ENCODE measurements around the gene SERPINA6. TPM values are rescaled to one million over a fixed set of nuclear protein-coding genes. Genes with fewer than 3 reads are reported as not detected.
A peak's percentile ranks its signal among the peaks of the same experiment; 100 is the strongest.
"Not testable (repeated sequence)": the region's sequence is repeated elsewhere in the genome, so short reads cannot be mapped to it uniquely, and the experiment has no call there.

SERPINA6 gene
- total RNA-seq, 1 donor from 2014 or later: not detected

DNA sequence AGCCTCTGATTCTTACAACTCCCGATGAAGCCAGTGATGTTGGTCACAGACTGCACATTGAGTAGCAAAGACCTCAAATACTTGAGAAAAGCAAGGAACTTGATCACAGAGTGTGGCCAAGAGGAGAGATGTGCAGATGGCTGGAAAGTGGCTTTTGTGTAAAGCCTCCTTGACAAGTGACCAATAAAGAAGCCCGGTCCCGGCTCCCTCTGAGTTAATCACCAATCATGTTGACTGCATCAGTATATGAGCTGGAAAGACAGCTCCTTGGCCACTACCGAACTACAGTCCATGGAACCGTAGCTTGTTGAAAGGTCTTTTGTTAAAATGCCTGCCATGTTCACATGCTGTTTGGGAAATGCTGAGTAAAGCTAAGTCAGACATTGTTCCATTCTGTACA is 23.7 kb upstream of the SERPINA6 start:
- Histone ChIP-seq H3K4me3 (ENCODE audit: low read depth, low read length) (no peak overlapping the region), H3K27me3 (ENCODE audit: control insufficient read depth, insufficient read depth, low read length) (no peaks in the 10 kb centered on the region), H3K36me3 (ENCODE audit: control insufficient read depth, insufficient read depth, low read length) (no peaks in the 10 kb centered on the region)
- TF ChIP-seq, protein P1, sequence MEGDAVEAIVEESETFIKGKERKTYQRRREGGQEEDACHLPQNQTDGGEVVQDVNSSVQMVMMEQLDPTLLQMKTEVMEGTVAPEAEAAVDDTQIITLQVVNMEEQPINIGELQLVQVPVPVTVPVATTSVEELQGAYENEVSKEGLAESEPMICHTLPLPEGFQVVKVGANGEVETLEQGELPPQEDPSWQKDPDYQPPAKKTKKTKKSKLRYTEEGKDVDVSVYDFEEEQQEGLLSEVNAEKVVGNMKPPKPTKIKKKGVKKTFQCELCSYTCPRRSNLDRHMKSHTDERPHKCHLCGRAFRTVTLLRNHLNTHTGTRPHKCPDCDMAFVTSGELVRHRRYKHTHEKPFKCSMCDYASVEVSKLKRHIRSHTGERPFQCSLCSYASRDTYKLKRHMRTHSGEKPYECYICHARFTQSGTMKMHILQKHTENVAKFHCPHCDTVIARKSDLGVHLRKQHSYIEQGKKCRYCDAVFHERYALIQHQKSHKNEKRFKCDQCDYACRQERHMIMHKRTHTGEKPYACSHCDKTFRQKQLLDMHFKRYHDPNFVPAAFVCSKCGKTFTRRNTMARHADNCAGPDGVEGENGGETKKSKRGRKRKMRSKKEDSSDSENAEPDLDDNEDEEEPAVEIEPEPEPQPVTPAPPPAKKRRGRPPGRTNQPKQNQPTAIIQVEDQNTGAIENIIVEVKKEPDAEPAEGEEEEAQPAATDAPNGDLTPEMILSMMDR (IDR thresholded peaks at IDR 0.05; ENCODE audit: insufficient read depth, low read length, poor library complexity, severe bottlenecking): no peak
- DNase-seq (ENCODE audit: low read depth): no peak

GRCh38 chr14:94346065-94346786 is 23.1 kb upstream of the SERPINA6 start:
- peak; percentile 32 for DNase-seq (ENCODE audit: low read depth)
- H3K36me3 ChIP-seq (ENCODE audit: control insufficient read depth, insufficient read depth, low read length); H3K27me3 ChIP-seq (ENCODE audit: control insufficient read depth, insufficient read depth, low read length); H3K4me3 ChIP-seq (ENCODE audit: low read depth, low read length): not testable (repeated sequence)

DNA sequence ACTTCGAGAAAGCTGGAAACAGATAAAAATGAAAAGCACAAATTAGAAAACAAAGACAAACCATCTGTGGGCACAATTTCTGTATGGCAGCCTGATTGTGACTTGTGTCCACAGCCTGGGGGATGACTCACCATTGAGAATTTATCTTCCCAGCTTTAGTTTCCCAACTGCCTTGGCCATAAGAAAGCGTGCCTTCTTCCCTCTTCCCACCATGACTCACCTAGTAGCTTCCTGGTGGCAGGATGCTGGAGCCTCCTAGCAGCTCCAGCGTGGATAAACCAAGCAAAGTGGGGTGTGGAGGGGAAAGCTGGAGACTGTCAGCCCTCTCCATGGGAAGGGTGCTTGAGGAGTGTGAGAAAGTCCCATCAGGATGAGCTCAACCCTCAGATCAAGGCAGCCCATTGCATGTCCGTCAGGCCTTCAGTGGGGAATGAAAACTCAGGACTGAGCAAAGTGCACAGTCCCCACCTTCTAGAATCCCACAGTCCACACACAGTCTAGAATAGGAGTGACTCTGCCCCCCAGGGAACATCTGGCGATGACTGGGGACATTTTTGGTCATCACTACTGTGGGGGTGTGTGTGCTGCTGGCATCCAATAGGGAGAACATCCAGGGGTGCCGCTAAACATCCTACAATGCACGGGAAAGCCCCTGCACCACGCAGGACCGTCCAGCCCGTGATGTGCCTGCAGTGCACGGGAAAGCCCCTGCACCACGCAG is 22.4 kb upstream of the SERPINA6 start:
- TF ChIP-seq, protein P1 (IDR thresholded peaks at IDR 0.05; ENCODE audit: insufficient read depth, low read length, poor library complexity, severe bottlenecking): no peak
- H3K27me3 ChIP-seq (ENCODE audit: control insufficient read depth, insufficient read depth, low read length): no peaks in the 10 kb centered on the region
- peak; percentile 91 for DNase-seq (ENCODE audit: low read depth)
- H3K4me3 ChIP-seq (ENCODE audit: low read depth, low read length): no peak overlapping the region
- no peaks in the 10 kb centered on the region for H3K36me3 ChIP-seq (ENCODE audit: control insufficient read depth, insufficient read depth, low read length)

- no peaks in the 10 kb centered on the region for H3K27me3 ChIP-seq (ENCODE audit: control insufficient read depth, insufficient read depth, low read length)
- no peaks in the 10 kb centered on the region for H3K36me3 ChIP-seq (ENCODE audit: control insufficient read depth, insufficient read depth, low read length)
- TF ChIP-seq, protein P1 (IDR thresholded peaks at IDR 0.05; ENCODE audit: insufficient read depth, low read length, poor library complexity, severe bottlenecking): no peak
- H3K4me3 ChIP-seq (ENCODE audit: low read depth, low read length): no peak overlapping the region
- no peak for DNase-seq (ENCODE audit: low read depth)
Measured at GRCh38 chr14:94344389-94344788, 21.3 kb upstream of the SERPINA6 start.

DNA sequence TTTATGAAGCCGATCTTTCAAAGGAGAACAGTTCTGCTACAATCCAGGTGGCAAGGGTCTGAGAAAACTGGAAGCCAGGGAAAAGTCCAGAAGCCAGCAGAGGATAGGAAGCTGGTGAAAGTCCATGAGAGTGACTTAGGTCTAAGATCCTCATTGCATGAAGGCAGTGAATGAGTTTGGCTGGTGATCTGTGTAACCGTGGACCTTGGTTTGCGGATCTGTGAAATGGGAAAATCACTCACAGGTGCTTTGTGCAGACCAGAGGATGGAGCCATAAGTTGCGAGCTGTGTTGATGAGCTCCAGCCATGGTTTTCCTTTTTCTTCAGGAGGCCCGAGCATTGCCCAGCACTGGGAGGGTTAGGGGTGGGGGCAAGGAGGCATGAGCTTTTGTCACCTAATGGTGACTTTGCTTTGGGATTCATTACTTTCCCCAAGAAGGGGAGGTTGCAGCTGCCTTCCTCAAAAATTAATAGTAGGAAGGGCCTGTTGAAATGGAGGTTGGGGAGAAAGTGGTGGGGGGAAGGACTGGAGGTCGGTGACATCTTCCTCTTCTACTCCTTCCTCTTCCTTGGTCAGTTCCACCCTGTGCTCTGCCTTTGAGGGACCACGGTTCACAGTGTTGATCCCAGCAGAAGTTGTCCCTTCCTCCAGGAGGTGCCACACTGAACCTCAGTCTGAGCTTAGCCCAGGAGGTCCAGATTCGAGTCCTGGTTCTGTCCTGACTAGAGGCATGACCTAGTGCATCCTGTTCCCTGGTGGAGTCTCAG is 20.3 kb upstream of the SERPINA6 start:
- no peaks in the 10 kb centered on the region for H3K36me3 ChIP-seq (ENCODE audit: control insufficient read depth, insufficient read depth, low read length)
- TF ChIP-seq, protein P1 (IDR thresholded peaks at IDR 0.05; ENCODE audit: insufficient read depth, low read length, poor library complexity, severe bottlenecking): no peak
- DNase-seq (ENCODE audit: low read depth): no peak
- H3K4me3 ChIP-seq (ENCODE audit: low read depth, low read length): no peak overlapping the region
- H3K27me3 ChIP-seq (ENCODE audit: control insufficient read depth, insufficient read depth, low read length): no peaks in the 10 kb centered on the region

DNA sequence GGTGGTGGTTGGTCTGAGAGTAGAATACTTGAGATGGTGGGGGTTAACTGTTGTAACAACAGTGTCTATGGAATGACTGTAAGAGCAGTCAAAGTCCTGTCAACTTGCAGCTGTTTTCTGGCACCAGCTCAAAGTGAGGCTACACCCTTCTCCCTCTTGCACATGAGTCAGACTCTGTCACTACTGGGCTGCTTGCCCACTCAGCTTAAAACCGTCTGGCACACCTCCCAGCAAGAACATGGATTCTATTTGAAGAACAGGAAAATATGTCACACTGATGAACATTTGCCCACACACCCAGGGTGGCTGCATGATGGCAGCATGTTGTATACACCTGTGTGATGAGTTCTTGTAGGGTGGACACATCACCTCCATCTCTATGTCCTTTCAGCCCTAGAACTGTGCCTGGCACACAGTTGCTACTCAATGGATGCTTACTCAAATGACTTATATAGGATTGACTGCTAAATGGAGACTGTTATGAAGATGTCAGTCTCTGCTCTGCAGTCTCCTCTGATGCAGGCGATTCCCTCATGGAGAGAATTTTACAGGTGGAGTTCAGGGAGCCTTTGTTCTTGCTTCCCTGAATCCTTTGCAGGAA is 19.3 kb upstream of the SERPINA6 start:
- TF ChIP-seq, protein P1 (IDR thresholded peaks at IDR 0.05; ENCODE audit: insufficient read depth, low read length, poor library complexity, severe bottlenecking): no peak
- Histone ChIP-seq H3K36me3 (ENCODE audit: control insufficient read depth, insufficient read depth, low read length) (no peaks in the 10 kb centered on the region), H3K27me3 (ENCODE audit: control insufficient read depth, insufficient read depth, low read length) (no peaks in the 10 kb centered on the region), H3K4me3 (ENCODE audit: low read depth, low read length) (no peak overlapping the region)
- DNase-seq (ENCODE audit: low read depth): peak; percentile 98

All from kidney epithelial cell (primary cell).